Caco-2 (cell line): ENCODE data around the gene SRBD1. TPM values are rescaled to one million over a fixed set of nuclear protein-coding genes. Genes with fewer than 3 reads are reported as not detected.

Source experiments
- BruUV-seq: library from RNA; stranded (reverse); fragments of 400-500 nt; replicated peaks from 2 replicates; lab custom pipeline; 2021; lab: Mats Ljungman, UMichigan
- CTCF ChIA-PET: fragments of 300-600 bp; sonication (Branson Sonifier 250); formaldehyde crosslinking; loops from one replicate; lab custom pipeline; 2022; ENCODE audit warnings: antibody characterized with exemption; lab: Charles Lee
- POLR2A ChIA-PET: fragments of 300-600 bp; sonication (Branson Sonifier 250); formaldehyde crosslinking; loops from one replicate; lab custom pipeline; 2022; ENCODE audit warnings: antibody characterized with exemption; lab: Charles Lee
- DNase-seq, 2 experiments: peaks; one replicate each; pipeline versions ENCODE4 v3.0.0 to v3.0.0-alpha.2; 2020 to 2022
- H3K27me3 ChIP-seq: replicated peaks from 2 replicates; pipeline ENCODE4 v1.6.0; 2011; ENCODE audit warnings: low read length; ENCODE audit not compliant: control insufficient read depth, insufficient read depth
- H3K36me3 ChIP-seq: 2 replicates; pipeline ENCODE4 v1.5.1; 2011; ENCODE audit warnings: low read length; ENCODE audit not compliant: control insufficient read depth, insufficient read depth
- H3K4me1 ChIP-seq: fragments of 250-450 bp; sonication (Bioruptor Pico); 2 replicates; pipeline ENCODE4 v1.5.1; 2020; ENCODE audit warnings: mild to moderate bottlenecking
- H3K4me3 ChIP-seq: 2 replicates; pipeline ENCODE4 v1.5.1; 2011; ENCODE audit warnings: low read depth, mild to moderate bottlenecking, control low read depth, low read length
- H3K9me3 ChIP-seq: fragments of 250-450 bp; sonication (Bioruptor Pico); 2 replicates; pipeline ENCODE4 v1.5.1; 2020; ENCODE audit warnings: mild to moderate bottlenecking, moderate library complexity
- H3K27ac Mint-ChIP-seq: one replicate; pipeline ENCODE4 v1.8.0; 2022; ENCODE audit warnings: mixed read lengths; ENCODE audit not compliant: unreplicated experiment
- H3K27me3 Mint-ChIP-seq: one replicate; pipeline ENCODE4 v1.8.0; 2022; ENCODE audit warnings: mixed read lengths; ENCODE audit not compliant: insufficient read depth, unreplicated experiment
- H3K36me3 Mint-ChIP-seq: one replicate; pipeline ENCODE4 v1.8.0; 2022; ENCODE audit warnings: mild to moderate bottlenecking, mixed read lengths; ENCODE audit not compliant: insufficient read depth, unreplicated experiment
- H3K4me1 Mint-ChIP-seq: one replicate; pipeline ENCODE4 v1.8.0; 2022; ENCODE audit warnings: low read depth, mixed read lengths; ENCODE audit not compliant: unreplicated experiment
- H3K4me3 Mint-ChIP-seq: one replicate; pipeline ENCODE4 v1.8.0; 2022; ENCODE audit warnings: mild to moderate bottlenecking, moderate library complexity, mixed read lengths; ENCODE audit not compliant: unreplicated experiment
- H3K9me3 Mint-ChIP-seq: one replicate; pipeline ENCODE4 v1.8.0; 2022; ENCODE audit warnings: mixed read lengths; ENCODE audit not compliant: unreplicated experiment
- intact Hi-C: fragments of 100-400 bp; cut with micrococcal nuclease; formaldehyde crosslinking; loops from one replicate; pipeline ENCODE4 v1.10.0; 2022; ENCODE audit not compliant: unreplicated experiment
- total RNA-seq: library from RNA; stranded (reverse); gene quantifications from 2 replicates; pipeline ENCODE4 v1.2.3, GENCODE V29; 2022
- TF ChIP-seq, protein P1 (sequence below), 2 experiments: fragments of 200-600 bp in 1 of 2; IDR thresholded peaks; 1 replicate in 1 of 2; 2 replicates in 1 of 2; pipeline versions ENCODE4 v1.5.1 to v1.8.0; 2011 to 2022; ENCODE audit warnings: antibody characterized with exemption in 1 of 2, control low read depth in 1 of 2, inconsistent platforms in 1 of 2, low read depth in 1 of 2, low read length in 1 of 2, mild to moderate bottlenecking in 1 of 2, moderate library complexity in 1 of 2; ENCODE audit not compliant: insufficient read depth in 1 of 2, severe bottlenecking in 1 of 2, unreplicated experiment in 1 of 2

Gene SRBD1
- total RNA-seq, 1 experiment from 2014 or later = 15.8 TPM

DNA sequence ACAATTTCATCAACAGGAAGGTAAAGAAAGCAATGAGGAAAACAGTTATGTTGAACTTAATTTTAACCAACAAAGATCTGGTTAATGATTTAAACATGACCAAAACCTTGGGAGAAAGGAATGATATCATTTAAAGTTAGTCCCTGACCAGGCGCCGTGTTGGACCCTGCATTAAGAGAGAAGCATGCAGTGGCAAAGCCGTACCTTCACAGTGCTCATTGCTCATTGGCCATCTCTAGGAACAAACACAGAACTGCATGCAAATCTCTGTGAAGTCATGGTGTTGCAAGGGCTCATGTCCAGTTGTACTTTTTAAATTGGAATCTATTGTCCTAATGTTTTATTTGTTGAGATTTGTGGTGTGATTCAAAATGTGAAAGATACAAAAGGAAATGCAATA lies 12.0 kb upstream of the SRBD1 start:
- Histone ChIP-seq H3K4me1 (no peaks in the 10 kb centered on the region), H3K4me3 (no peak overlapping the region), H3K9me3 (no peaks in the 10 kb centered on the region), H3K36me3 (no peaks in the 10 kb centered on the region), H3K27me3 (no peaks in the 10 kb centered on the region)
- Mint-ChIP-seq H3K27me3 (no peaks in the 10 kb centered on the region), H3K36me3 (no peaks in the 10 kb centered on the region), H3K9me3 (no peaks in the 10 kb centered on the region), H3K4me1 (no peaks in the 10 kb centered on the region), H3K4me3 (no peak overlapping the region), H3K27ac (no peak overlapping the region)
- TF ChIP-seq, protein P1, sequence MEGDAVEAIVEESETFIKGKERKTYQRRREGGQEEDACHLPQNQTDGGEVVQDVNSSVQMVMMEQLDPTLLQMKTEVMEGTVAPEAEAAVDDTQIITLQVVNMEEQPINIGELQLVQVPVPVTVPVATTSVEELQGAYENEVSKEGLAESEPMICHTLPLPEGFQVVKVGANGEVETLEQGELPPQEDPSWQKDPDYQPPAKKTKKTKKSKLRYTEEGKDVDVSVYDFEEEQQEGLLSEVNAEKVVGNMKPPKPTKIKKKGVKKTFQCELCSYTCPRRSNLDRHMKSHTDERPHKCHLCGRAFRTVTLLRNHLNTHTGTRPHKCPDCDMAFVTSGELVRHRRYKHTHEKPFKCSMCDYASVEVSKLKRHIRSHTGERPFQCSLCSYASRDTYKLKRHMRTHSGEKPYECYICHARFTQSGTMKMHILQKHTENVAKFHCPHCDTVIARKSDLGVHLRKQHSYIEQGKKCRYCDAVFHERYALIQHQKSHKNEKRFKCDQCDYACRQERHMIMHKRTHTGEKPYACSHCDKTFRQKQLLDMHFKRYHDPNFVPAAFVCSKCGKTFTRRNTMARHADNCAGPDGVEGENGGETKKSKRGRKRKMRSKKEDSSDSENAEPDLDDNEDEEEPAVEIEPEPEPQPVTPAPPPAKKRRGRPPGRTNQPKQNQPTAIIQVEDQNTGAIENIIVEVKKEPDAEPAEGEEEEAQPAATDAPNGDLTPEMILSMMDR (IDR thresholded peaks at IDR 0.05; ENCODE audit: insufficient read depth in 1 of 2, low read depth in 1 of 2, low read length in 1 of 2, severe bottlenecking in 1 of 2, unreplicated experiment in 1 of 2) = no peak
- POLR2A ChIA-PET = no interaction called here
- no peak for DNase-seq
- CTCF ChIA-PET = no interaction called here
- no TSS peak for BruUV-seq
- intact Hi-C loops = no loop called here

DNA sequence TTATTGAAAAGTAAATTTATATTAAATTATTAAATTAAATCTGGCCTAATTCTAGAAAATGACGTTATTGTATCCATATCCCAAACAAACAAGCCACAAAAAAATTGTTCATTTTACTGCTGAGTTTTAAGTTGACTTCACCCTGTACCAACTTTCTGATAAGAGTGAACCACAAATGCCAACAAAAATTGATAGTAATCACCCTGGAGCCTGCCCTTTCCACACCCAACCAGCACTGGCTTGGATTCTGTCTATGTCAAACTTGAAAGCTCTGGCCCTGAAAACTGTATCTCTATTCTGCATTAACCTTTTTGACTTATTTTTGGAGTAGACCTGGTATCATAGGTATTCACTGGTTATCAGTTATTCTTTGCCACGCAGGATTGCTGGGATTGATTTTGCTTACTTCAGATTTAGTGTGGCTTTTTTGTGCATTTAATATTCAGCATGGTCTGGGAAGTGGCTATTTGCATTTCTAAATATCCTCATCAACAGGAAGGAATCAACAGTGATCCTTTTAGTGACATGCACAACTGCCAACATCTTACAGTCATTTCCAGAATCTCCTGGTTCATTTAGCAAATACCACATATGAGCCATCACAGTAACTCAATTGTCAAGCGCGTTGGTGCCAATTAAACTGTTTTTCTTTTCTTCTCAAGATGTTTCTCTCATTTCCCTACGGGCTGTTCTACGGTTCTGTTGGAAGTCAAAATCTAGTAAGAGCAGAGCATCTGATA lies 11.4 kb upstream of the SRBD1 start:
- no peaks in the 10 kb centered on the region for H3K9me3 Mint-ChIP-seq
- ChIA-PET CTCF (no interaction called here), POLR2A (no interaction called here)
- no peaks in the 10 kb centered on the region for H3K4me1 Mint-ChIP-seq
- no peak overlapping the region for H3K4me3 ChIP-seq
- no TSS peak for BruUV-seq
- no peaks in the 10 kb centered on the region for H3K9me3 ChIP-seq
- H3K36me3 Mint-ChIP-seq = no peaks in the 10 kb centered on the region
- no peak overlapping the region for H3K4me3 Mint-ChIP-seq
- no peaks in the 10 kb centered on the region for H3K27me3 Mint-ChIP-seq
- H3K36me3 ChIP-seq = no peaks in the 10 kb centered on the region
- intact Hi-C loops = no loop called here
- 0 out of 2 replicates have a peak, but pooled peaks cover under 1% of the 10 kb centered on the region for H3K4me1 ChIP-seq
- TF ChIP-seq, protein P1 (IDR thresholded peaks at IDR 0.05; ENCODE audit: insufficient read depth in 1 of 2, low read depth in 1 of 2, low read length in 1 of 2, severe bottlenecking in 1 of 2, unreplicated experiment in 1 of 2) = no peak
- H3K27me3 ChIP-seq = no peaks in the 10 kb centered on the region
- no peak for DNase-seq
- H3K27ac Mint-ChIP-seq = no peak overlapping the region

DNA sequence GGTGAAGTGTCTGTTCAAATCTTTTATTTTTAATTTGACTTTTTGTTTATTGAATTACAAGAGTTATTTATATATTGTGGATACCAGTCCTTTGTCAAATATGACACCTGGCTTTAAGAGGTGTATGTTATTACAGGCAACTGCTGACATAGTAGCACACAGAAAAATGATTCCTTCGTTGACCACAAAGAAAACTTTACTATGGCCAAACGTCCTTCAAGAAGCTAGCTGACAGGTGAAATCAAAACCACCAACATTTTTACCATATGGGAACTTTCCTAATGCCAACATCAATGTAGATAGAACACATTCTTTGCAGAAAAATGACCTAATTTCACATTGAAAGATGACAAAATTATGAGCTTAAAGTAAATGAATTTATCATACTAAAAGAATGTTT lies 6.4 kb upstream of the SRBD1 start:
- Histone ChIP-seq H3K4me3 (no peak overlapping the region), H3K36me3 (no peaks in the 10 kb centered on the region), H3K4me1 (peaks cover 22% of the 10 kb centered on the region), H3K9me3 (no peaks in the 10 kb centered on the region), H3K27me3 (no peaks in the 10 kb centered on the region)
- no peak overlapping the region for H3K27ac Mint-ChIP-seq
- POLR2A ChIA-PET = no interaction called here
- CTCF ChIA-PET = no interaction called here
- BruUV-seq = no TSS peak
- no peak for DNase-seq
- intact Hi-C loops = loop anchor here (10.0 kb wide), 1 partner anchor 677 kb away; the partner anchor contains the start of gene EPAS1
- H3K4me1 Mint-ChIP-seq = peaks cover 12% of the 10 kb centered on the region
- TF ChIP-seq, protein P1 (IDR thresholded peaks at IDR 0.05; ENCODE audit: insufficient read depth in 1 of 2, low read depth in 1 of 2, low read length in 1 of 2, severe bottlenecking in 1 of 2, unreplicated experiment in 1 of 2) = no peak
- no peak overlapping the region for H3K4me3 Mint-ChIP-seq
- no peaks in the 10 kb centered on the region for H3K36me3 Mint-ChIP-seq
- no peaks in the 10 kb centered on the region for H3K9me3 Mint-ChIP-seq
- no peaks in the 10 kb centered on the region for H3K27me3 Mint-ChIP-seq
